NCI-H1694 treated with DMSO at 0.1 percent for 48 hours (cell line): ENCODE results near the gene GLI2.

Source experiments
- DNase-seq: peaks from one replicate; lab custom pipeline; 2025; lab: John Stamatoyannopoulos, UW

GLI2 gene

DNA sequence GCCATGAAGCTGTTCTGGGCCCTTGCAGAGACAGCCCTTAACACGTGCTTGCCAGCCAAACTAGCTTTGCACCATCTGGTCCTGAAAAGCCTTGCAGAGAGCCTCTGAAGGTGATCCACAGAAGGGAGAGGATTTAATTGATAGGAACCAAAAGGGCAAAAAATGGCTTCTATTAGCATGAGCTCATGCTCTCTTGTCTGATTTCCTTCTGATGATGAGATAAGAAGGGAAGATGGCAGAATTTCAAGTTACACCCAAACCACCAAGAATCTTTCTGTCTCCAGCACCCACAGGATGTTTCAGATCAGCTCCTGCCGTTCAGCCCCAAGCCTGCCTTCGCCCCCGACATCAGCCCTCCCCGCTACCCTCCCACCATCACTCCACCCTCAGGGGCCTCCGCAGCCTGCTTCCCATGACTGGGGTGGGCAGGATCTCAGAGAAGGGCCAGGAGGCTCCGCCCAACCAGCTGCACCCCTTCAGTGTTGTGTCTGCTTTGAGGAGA lies 23.4 kb upstream of the GLI2 start:
- peak; percentile 68 for DNase-seq

DNA sequence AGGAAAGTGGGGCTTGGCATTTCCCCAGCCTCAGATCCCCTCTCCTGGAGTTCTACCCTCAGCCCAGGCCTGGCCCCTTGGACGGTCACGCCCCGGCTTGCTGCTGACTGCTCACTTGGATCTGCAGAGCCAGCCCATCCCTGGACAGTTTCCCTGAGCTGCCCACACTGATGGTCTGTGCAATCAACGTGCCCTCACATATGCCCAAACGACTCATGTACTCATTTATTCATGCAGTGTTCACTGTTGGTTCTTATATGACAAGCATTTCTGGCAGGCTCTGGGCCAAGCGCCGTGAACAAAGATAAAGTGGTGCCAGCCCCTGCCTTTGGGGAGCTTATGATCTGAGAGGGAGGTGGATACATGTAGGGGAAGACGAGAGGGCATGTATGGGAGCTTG lies 20.3 kb upstream of the GLI2 start:
- no peak for DNase-seq

- DNase-seq = no peak
Observed at GRCh38 chr2:120715941-120716340, 19.7 kb upstream of the GLI2 start.

DNA sequence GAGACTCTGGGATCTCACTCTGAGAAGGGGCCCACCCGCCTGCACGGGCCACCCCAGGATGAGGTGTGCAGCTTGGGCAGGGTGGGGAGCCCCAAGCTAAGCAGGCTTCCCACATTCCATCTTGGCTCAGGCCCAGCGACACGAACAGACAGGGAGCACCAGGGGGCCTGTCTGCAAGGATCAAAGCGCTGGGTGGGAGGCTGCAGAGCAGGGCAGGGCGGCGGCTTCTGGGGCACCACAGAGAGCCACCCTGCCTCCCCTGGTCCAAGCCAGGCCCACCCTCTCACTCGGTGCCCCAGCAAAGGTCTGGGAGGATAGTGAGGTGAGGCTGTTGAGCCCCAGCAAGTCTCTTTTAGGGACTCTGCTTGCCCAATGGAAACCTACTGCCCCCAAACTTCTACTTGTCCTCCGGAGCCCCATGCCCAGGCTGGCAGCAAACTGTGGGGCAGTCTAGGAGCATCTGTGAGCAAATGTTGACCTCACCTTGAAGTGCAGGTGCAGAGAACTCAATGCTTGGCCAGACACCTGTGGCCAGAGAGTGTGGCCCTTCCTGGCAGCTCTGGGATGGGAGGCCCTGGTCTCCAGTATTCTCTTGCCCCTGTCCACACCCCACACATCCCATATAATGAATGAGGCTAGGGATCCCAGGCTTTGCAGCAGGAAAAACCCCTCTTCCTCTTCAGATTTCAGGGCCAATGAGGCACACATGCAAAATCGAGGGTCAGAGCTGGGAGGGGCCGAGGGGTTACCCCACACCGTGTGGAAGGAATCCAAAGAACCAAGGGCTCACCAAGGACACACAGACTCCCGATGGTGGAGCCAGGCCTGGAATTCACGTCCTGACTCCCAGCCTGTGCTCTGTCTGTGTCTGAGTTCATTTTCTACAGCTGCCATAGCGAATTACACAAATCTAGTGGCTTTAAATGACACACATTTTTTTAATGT lies 18.8 kb upstream of the GLI2 start:
- DNase-seq = no peak

DNA sequence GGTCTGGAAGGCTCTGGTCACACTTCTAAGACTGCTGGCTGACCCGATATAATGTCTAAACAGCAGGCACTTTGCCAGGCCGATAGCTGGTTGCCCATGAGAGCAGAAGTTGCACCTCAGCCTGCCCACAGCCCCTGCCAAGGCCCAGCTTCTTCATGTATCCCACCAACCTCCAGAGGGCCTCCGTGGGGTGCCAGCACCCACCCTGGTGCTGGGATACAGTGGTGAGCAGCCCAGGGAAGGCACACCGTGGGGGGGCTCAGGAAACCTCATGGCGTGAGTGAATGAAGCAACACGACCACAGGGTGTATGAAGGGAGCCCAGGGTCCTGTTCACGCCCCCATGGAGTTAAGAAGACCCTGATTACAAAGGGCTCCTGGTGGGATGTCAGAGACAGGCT lies 16.2 kb upstream of the GLI2 start:
- DNase-seq = no peak

DNA sequence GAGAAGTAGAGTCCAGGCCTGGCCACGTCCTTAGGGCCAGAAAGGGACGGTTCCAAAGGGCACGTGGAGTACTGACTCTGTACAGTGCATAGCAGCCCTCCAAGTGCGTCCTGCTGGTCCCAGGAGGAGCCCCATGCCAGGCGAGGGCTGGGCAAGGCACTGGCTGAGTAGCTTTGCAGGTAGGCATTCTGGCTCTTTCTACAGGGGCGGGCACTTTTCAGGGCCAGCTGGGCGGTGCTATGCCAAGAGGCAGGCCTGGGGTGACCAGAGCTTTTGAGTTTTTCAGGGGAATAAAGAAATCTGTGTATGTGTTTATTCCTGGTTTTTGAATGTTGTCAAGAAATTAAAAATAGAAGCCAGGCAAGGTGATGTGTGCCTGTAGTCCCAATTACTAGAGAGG lies 15.4 kb upstream of the GLI2 start:
- DNase-seq = no peak

- DNase-seq = no peak
Observed at GRCh38 chr2:120720746-120721375, 14.8 kb upstream of the GLI2 start.

DNA sequence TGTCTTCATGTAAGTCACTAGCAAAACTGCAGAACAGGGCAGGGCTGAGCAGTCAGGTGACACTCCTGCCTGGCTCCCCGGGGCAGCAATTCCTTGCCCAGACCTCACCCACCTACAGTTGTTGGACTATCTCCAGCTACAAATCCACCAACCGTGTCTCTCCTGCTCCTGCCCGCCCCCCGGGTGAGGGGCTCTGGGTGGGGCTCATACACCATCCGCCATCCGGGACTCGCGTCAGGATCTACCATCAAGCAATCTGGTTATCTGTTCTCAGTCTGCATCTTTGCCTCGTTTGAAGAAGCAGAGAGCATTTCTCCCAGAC lies 13.5 kb upstream of the GLI2 start:
- no peak for DNase-seq

DNA sequence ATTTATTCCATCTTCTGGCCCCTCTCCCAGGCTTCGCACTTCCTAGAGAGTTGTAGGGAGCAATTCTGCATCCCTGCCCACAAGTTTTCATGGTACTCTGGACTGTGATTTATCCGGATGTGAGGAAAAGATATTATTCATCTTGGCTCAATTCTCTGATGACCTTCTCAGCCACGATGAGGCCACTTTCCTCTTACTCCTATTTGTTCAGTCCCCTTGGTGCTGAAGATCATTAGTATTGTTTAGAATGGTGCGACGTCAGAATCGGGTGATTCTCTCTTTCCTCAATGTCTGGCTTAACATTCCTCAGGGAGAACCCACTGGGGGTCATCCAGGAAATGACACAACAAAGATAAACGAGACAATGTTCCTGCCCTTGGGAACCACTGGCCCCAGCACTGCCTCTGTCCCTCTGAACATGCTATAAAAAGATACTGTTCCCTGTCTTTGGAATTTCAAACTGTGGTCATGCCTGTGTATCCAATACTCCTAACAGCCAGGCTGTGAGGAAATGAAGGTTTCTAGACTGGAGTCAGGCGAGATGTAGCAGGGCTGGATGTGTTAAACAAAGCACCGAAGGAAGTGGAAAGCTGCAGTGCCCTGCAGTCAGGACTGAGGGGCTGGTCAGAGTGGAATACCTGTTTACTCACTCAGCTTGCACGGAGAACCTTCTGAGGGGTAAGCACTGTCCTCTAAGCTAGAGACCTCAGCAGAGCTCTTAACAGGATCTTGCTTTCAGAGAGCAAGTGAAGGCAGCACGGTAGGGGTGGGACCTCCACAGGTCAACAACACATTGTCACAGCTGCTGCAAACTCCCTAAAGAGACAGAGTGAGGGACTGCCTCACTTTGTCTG lies 12.9 kb upstream of the GLI2 start:
- DNase-seq = no peak

GRCh38 chr2:120726245-120726644 lies 9.4 kb upstream of the GLI2 start:
- DNase-seq = no peak

GRCh38 chr2:120729406-120730399 lies 6.0 kb upstream of the GLI2 start:
- no peak for DNase-seq

- DNase-seq = no peak
Observed at GRCh38 chr2:120731175-120731574, 4.5 kb upstream of the GLI2 start.

DNA sequence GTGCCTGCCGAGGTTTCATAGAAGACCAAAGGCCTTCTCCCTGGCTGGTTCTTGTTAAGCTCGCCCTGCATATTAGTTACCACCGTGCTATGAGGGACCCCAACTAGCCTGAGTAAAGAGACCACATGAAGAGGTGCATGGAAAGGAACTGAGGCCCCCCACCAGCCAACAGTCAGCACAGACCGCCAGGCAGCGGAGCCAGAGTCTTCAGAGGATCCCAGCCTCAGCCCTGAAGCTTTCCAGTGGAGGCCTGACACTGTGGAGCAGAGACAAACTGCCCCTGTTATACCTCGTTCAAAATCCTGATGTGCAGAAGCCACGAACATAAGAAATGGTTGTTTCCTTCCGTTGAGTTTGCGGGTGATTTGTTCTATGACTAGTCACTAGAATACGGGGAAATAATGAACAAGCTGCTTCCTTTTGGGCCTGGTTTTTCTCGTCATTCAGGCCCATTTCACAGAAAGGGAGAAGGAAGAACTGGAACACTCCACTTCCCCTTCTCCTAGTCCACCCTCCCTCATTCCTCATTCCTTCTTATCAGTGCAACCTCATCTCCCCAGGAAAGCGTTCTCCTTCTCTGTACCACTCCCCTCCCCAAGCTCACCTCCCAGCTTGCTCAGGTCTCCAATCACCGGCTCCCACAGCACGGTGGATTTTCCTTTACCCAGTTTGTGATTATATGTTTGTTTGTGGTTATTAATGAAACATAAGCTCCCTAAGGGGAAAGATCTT lies 3.0 kb upstream of the GLI2 start:
- DNase-seq = no peak

- DNase-seq = no peak
Observed at GRCh38 chr2:120733238-120733932, 2.3 kb upstream of the GLI2 start.

- no peak for DNase-seq
Observed at GRCh38 chr2:120734930-120735651, 577 bp upstream of the GLI2 start.

GRCh38 chr2:120736202-120736623 lies 545 bp downstream of the GLI2 start:
- DNase-seq = no peak

DNA sequence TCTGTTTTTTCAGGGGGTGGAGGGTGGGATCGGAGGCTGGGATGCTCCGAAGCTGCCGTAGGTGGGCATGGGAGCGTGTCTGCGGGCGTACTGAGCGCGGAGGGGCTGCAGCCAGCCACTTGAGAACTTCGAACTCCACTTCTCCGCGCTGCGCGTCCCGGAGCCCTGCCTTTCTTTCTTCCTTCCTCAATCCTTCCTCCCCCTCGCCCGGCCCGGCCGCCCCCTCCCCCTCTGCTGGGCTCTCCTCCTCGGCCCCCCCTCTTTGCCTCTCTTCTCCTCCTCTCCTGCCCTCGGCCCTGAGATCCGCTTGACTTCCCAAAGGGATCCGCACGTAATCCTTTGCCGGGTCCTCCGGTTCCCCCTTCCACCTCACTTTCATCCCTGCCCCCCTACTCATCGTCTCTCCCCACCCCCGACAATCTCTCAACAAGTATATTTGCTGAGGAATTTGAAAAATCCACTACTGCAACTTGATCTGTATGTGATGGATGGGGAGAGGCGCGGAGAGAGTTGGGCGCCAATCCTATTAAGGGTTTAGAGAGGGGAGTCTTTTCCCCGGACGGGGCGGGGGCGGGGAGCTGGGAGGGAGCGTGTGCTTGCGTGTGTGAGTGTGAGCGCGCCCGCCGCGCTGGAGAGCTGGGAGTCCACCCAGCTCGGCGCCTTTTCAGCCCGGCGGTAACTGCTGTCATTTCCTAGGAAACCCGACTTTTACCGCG lies 1.1 kb downstream of the GLI2 start:
- DNase-seq = peak; percentile 29

DNA sequence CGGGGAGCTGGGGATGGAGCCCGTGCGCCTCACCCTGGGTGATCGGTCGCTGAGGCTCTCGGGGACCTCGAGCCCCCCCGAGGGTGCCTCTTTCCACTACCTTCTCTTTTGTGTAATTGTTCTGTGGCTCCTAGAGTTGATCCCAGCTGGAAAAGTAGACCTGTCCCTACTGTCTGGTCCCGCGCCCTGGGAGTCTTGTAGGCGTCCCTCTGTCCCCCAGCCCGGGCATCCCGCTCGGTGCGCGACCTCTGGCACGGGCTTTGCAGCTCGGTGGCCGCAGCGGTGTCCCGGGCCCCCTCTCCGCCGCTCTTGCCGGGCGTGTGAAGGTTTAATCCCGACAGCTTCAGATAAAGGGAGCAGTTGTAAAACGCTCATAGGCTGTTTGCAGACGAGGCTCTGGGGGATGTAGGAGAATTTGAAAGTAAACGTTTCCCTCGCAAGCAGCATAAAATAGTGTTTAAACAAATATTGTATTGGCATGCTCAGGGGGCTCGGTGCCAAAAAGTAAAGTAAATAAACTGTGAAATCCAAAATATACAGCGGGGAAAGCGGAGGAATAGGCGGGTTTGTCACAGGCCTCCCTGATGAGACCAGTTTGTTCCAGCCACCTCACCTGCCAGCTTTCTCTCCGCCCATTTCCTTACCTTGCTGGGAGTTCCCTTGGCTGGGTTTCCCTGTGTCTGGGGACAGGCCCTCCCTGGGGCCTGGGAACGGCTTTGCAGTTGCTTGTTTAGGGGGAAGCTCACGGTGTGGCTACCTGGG lies 1.9 kb downstream of the GLI2 start:
- DNase-seq = peak; percentile 28
